IPS-11a (cell line): ENCODE measurements around the gene PALLD.
"Not testable (repeated sequence)": the region's sequence is repeated elsewhere in the genome, so short reads cannot be mapped to it uniquely, and the experiment has no call there.

Experiments used
- H3K4me3 ChIP-seq: one replicate; pipeline ENCODE4 v1.5.1; 2013; ENCODE audit warnings: low read depth, low read length, control low read depth

Gene PALLD

DNA sequence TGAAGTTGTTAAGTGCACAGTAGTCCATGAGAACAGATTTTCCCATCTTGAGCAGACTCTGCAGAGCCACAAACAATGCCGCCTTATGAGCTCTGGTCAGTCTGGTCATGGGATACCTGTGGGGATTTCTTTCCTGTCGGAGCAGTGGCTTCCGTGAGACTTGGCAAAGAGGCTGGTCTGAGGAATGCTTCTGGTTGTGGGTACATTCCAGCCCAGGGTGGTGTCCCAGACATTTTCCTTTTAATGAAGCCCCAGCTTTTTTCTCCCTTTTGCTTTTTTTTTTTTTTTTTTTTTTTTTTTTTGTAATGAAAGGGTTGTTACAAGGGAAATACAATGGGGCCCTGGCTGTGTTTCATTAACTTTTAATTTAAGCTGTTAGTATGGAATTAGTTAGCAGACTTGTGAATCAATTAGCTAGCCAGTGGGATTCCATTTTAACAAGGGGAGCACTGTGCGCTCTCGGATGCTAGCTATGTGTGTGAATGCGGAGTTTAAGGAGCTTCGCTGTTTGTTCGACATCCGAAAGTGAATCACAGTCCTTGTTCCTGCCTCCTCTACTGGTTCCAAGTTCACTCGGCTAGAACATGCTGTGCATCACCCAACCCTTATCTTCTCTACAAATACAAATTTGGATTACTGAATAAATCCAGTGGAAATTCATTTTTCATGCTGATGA lies 288.1 kb downstream of the PALLD start:
- no peak overlapping the region for H3K4me3 ChIP-seq

DNA sequence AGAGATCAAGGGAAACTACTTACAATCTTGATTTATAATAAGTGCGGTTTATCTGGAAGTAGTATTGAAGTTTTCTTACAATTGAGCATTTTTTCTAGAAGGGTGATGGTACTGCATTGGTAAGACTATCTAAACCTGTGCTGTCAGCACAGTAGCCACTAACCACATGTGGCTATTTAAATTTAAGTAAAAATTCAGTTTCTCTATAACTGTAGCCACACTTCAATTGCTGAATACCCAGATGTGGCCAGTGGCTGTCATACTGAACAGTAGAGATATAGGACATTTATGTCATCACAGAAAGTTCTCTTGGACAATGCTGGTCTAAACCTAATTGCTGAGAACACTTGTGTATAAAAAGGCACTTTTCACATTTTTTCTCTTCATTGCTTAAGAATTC lies 290.5 kb downstream of the PALLD start:
- no peak overlapping the region for H3K4me3 ChIP-seq

DNA sequence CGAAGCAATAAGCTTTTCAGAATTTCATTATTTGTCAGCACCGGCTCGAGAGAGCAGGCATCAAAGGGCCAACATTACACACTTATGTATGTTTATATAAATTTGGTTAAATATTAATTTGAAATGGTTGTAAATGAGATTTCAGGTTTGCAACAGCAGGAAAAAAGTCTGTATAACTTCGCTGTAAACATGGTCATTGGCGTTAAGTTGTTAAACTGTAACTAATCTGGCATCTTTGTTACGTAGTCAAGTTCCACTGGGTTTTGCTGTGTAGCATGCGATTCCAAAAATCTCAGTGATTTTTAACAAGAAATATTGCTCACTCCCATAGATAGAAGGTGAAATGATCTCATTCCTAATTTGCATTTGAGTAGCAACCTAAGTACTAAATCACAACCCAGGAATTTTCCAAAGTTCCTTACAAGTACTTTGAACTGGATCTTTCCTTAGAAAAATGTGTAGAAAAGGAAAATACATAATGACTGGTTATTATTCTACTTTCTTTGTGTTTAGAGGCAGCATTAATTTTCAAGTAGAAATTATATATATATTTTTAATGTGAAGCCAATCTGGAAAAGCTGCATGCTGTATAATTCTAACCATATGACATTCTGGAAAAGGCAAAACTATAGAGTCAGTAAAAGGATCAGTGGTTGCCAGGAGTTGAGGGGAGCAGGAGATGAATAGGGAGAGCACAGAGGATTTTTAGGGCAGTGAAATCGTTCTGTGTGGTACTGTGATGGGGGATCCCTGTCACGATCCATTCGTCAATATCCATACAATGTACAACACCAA lies 291.1 kb downstream of the PALLD start:
- H3K4me3 ChIP-seq, result no peak overlapping the region

DNA sequence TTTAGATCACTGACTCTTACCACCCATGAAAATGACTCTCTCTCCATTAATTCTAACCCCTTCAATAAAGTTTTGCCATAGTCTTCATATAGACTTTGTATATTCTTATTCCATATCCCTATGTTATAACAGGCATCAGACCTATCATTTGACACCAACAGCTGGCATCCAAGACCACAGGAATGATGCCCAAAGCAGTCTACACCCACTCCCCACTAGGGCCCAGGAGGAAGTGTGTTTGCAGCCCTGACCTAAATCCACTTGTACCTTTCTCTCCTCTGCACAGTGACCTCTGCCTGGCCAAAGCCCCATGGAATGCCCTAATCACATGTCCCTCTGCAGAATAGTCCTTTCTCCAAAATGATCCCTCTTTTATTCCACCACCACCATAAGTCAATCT lies 294.0 kb downstream of the PALLD start:
- H3K4me3 ChIP-seq, result no peak overlapping the region

GRCh38 chr4:168791376-168791775 lies 294.5 kb downstream of the PALLD start:
- H3K4me3 ChIP-seq, result no peak overlapping the region

- no peak overlapping the region for H3K4me3 ChIP-seq
These were observed 296.7 kb downstream of the PALLD start for GRCh38 chr4:168793542-168793941.

DNA sequence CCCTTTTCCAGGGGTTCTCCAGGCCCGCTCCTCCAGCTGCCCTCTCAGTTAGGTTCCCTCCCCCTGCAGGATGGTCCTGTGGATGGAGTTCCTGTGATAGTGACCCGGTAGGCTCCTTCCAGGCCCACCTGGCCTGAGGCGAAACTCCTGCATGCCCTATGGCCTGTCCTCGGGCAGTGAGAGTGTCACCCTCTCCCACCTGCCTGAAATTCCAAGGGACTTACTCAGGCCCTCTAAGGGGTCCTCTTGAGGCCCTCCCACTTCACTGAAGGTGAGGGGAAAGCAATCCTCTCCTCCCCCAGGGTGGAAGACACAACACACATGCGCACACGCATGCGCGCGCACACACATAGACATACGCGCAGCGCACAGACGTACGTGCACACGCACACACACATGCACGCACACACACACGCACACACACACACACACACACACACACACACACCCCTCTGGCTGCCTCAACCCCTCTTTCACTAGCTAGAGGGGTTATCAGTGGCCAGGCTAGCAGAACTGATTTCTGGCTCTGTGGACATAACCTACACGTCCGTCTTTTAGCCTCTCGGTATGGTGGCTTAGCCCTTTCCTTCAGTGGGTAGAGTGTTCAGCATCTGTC lies 297.3 kb downstream of the PALLD start:
- no peak overlapping the region for H3K4me3 ChIP-seq

DNA sequence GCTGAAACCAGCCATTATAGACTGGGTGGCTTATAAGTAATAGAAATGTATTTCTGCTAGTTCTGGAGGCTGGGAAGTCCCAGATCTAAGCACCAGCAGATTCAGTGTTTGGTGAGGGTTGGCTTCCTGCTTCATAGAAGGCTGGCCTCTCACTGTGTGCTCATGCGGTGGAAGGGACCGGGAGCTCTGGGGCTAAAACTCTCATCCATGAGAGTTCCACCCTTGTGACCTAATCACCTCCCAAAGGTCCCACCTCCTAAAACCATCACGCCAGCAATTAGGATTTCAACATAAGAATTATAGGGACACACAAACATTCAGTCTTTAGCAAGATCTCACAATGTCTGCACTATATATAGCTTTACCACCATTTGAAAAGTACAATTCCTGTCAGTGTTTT lies 298.0 kb downstream of the PALLD start:
- H3K4me3 ChIP-seq, result no peak overlapping the region

GRCh38 chr4:168795346-168795745 lies 298.5 kb downstream of the PALLD start:
- H3K4me3 ChIP-seq, result no peak overlapping the region

DNA sequence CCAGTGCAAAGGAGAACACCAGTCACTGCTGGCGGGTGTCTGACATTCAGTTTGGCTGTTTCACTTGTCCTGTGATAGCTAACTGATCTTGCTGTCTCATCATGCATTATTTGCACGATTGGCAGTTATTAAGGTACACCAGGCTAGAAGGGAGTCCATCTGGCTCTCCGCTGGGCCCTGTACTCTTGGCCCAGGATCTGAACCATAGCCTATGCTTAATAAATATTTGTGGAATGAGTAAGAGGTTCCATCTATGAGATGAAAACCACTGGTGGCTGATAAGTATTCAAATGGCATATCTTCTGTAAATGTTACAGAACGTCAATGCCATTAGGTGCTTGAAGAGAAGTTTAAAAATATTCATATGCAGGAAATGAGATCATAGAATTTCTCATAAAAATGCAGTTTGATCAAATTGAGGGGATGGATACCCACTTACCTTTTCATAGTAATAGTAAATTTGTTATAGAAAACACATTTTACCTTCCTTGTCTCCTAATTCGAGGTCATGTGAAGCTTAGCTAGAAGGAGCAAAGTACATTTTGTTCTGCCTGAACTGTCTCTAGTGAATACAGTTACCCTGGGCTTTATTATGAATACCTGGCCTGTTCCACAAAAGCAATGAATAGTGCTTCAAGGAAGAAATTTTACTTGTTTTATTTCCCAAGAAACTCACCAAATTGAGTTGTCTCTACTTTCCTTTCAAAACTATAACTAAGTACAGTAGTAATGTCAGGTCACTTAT lies 299.7 kb downstream of the PALLD start:
- H3K4me3 ChIP-seq, result no peak overlapping the region

- H3K4me3 ChIP-seq, result no peak overlapping the region
These were observed 300.3 kb downstream of the PALLD start for GRCh38 chr4:168797194-168797593.

DNA sequence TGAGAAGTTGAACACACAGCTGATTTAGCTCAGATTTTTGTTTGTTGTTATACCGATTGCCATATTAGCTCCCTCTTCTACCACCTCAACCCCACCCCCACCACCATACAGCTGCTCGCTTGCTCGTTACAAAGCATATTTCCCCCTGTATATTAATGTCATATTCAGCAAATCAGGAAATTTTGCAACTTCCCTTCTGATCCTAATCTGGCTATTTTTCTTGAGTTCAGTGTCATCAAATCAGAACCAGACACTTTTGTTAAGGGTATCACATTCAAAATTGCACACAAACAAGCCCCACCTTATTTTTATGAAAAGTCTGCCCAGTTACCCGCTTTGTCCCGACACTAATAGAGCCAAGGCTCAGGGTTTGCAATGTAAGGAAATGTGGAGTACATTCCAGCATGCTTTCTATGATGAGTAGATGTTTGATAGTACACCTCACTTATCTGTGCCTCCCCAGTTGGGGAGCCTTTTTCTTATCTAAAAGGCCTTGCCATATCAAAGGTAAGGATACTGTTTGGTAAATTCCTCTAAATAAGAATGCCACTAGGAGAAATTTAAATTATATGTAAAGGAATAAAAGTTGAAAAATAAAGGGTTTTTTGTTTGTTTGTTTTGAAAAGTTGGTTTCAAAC lies 301.0 kb downstream of the PALLD start:
- no peak overlapping the region for H3K4me3 ChIP-seq

- H3K4me3 ChIP-seq, result no peak overlapping the region
These were observed 304.1 kb downstream of the PALLD start for GRCh38 chr4:168800926-168801325.

GRCh38 chr4:168802222-168802621 lies 305.4 kb downstream of the PALLD start:
- H3K4me3 ChIP-seq, result no peak overlapping the region

DNA sequence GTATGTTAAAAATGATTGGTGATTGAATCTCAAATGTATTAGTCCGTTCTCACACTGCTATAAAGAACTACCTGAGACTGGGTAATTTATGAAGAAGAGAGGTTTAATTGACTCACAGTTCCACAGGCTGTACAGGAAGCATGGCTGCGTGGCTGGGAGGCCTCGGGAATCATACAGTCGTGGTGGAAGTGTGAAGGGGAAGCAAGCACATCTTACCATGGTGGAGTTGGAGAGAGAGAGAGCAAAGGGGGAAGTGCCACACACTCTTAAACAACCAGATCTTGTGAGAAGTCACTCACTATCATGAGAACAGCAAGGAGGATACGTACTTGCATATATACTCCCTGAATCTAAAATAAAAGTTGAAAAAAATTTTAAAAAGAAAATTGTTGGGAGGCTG lies 306.2 kb downstream of the PALLD start:
- H3K4me3 ChIP-seq, result not testable (repeated sequence)

DNA sequence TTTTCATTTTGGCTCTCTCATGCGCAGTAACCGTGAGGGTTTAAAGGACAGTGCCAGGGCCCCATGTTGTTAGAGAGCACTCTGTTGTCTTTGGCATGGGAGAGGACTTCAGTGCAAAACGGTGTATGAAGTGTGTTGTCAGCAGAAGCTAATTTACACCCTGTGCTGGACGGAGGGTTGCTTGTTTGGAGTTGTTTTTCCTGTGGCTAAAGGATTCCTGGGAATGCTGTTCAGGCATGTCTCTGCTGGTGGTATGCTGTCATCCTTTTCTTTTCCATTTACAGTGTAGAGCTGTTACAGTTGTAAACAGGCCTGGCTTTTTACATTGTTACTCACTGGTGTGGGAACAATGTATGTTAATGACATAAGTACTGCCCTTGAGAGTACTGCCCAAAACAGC lies 306.9 kb downstream of the PALLD start:
- no peak overlapping the region for H3K4me3 ChIP-seq

GRCh38 chr4:168804146-168804545 lies 307.3 kb downstream of the PALLD start:
- H3K4me3 ChIP-seq, result no peak overlapping the region

DNA sequence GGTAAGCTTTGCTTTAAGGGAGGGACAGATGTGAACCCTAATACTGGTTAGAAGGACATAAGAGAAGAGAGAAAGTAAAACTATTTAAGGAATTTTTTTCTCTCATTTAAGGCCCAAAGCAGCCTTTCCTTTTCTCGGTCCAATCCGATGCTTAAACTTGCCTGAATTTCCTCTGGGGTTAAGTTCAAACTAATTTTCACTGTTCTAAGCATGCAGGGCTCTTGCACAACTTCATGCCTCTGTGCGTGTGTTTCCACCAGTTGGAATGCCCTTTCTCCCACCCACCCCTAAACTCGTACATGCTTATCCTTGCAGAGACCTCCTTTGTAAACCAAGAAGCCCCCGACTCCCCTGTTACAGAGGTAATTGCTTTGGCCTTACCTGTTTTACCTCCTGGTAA lies 308.5 kb downstream of the PALLD start:
- H3K4me3 ChIP-seq, result no peak overlapping the region

DNA sequence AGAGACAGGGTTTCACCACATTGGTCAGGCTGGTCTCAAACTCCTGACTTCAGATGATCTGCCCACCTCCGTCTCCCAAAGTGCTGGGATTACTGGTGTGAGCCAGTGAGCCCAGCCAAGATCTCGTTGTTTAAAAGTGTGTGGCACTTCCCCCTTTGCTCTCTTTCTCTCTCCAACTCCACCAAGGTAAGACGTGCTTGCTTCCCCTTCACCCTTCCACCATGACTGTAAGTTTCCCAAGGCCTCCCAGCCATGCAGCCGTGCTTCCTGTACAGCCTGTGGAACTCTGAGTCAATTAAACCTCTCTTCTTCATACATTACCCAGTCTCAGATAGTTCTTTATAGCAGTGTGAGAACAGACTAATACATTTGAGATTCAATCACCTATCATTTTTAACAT lies 309.4 kb downstream of the PALLD start:
- H3K4me3 ChIP-seq, result not testable (repeated sequence)

- no peak overlapping the region for H3K4me3 ChIP-seq
These were observed 314.4 kb downstream of the PALLD start for GRCh38 chr4:168811207-168811606.
